GM19239 (cell line): Measurements from ENCODE around the gene BCL2.

Source experiments
- DNase-seq: peaks from one replicate; pipeline ENCODE4 v3.0.0; 2011; ENCODE audit warnings: low spot score; ENCODE audit not compliant: insufficient read length
- FAIRE-seq: peaks from 2 replicates; lab custom pipeline; 2011; peaks lifted over from hg19 to GRCh38; lab: Jason Lieb, UNC

The BCL2 gene

DNA sequence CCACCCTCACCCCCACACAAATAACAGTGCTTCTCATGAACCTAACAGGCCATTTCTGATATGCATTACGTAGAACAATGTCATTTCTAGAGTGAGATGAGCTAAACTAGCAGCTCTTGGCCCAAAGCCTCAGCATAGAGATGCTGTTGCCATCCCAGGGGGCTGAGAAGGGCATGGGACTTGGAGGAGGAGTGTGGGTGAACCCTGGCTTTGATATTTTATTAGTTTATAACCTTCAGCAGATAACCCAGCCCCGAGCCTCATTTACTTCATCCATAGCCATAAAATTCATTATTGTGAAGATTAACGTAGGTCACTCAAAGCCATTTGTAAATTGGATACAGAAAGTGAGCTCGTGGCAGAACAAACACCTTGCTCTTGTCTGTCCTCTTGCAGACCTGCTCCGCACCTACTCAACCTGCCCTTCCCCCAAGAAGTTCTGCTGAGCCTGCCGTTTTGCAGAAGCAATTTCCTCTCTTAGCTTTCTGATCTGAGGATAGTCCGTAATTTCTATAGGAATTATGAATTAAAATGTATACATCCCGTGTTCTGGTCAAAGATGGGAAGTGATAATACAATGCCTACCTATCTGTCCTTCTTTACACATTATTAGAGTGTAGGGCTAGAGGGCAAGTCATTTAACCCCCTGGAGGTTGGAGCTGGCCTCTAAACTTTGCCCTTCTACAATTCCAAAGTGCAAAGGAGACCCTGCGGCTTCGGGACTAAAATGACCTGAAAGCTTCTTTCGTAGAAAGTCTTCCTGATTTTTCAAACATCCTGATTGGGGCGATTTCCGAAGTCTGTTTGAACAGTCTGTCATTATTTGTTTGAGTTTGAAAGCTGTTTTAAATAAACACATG, 187.4 kb downstream of the BCL2 start:
- DNase-seq: no peak
- no peak for FAIRE-seq

DNA sequence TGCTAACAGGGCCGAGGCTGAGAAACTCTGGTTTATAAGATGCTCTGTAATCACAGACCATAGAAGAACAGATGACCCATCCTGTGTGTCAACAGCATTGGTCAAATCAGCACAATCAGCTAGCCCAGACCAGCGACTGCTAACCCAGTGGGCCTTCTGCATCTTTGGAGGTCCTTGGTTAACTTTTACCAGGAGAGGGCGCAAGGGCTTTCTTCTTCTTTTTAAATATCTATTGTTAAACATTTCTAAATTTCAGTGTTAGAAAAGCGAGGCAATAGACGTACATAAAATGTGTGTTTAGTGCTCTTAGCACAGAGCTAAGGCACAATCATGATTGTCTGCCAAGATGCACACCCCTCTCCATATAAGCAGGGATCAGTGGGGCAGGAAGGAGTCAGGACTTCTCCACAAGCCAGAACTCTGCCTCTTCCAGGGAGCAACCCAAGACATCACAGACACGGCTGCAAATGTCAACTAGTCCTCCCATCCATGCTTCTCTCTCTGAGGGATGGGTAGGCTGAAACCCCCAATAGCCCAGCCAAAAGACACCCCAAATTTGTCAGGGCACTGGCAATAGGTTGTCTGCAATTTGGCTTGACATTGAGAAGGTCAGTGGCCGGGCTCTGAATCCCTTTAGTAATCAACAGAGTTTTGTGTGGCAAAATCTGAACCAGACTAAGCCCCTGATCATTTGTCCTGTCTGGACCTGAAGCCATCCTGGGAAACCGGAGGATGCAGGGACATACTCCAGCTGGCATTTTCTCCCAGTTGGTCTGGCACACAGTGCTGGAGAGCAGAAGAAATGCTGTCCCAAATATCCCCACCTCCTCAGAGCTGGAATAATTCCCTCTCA, 188.2 kb downstream of the BCL2 start:
- peak; percentile 95 for FAIRE-seq
- DNase-seq: no peak

DNA sequence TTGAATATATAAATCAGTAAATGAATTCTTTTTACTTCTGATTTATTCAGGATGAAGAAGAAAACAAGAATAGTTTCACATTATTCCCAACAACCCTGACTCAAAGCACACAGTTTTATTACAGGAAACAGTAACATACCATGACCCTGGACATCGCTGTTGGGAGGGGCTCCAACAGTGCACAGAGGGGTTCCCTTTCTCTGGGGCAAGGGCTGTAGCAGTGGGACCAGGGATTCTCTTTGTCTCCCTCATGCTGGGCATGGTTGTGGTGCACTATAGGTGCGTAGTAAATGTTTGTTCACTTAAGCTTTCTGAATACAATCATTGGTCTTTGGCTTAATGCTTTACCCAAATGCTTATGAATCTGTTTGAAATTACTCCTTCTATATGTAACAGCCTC, 189.4 kb downstream of the BCL2 start:
- no peak for FAIRE-seq
- DNase-seq: no peak

DNA sequence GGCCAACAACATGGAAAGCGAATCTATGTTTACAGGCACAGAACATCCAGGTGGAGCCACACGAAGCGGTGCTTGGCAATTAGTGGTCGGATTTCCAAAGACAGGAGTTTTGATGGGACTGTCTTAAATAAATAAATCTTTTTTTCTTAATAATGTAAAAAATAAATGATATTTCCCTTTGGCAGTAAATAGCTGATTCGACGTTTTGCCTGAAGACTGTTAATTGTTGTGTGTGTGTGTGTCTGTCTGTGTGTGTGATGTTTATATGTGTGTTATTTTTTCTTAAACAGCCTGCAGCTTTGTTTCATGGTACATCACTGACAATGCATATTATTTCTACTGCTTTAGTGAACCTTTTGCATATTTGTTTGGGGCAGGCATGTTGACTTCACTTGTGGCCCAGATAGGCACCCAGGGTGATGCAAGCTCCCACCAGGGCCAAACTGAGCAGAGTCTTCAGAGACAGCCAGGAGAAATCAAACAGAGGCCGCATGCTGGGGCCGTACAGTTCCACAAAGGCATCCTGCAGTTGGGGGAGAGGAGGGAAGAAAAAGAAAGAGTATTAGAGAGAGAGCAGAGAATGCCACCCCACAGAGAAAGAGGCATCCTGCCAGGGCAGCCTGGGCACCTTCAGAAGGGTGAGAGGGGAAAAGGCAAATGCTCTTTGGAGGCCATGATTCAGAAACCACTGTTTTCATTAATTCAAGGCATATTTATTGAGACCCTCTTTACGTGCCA, 191.2 kb downstream of the BCL2 start:
- FAIRE-seq (no peak), DNase-seq (no peak)

DNA sequence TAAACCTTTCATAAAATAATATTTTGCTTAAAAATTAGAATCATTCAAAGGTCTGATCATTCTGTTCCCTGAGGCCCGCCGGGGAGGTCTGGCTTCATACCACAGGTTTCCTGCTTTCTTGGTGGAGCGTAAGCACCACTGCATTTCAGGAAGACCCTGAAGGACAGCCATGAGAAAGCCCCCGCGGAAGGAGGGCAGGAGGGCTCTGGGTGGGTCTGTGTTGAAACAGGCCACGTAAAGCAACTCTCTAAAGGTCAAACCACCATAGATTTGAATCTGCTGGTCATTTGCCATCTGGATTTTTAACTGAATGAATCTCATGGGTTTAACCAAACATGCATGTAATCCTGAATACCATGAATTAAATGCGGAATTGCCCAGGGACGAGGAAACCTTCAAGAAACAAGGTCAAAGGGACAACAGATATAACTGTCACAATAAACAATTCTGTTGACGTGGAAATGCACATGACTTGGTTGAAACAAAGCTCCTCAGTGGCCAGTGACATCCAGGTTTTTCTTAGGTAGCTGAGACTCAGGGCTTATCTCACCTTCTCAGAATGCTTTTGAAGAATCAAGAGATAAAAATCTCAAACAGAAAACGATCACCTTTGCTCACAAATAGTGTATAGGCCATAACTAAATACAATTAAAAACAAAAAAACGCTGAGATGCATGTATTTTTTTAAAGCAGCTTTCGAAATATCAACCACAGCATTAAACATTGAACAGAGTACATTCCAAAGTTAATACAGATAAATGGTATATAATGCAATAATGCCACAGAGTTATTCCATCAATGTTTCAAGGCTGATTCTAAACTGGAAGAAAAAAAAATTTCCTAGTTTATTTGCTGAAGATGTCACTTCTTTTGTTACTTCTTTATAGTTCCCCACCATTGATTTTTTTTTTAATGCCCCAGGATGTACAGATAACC, 193.2 kb downstream of the BCL2 start:
- no peak for DNase-seq
- peak; percentile 54 for FAIRE-seq

DNA sequence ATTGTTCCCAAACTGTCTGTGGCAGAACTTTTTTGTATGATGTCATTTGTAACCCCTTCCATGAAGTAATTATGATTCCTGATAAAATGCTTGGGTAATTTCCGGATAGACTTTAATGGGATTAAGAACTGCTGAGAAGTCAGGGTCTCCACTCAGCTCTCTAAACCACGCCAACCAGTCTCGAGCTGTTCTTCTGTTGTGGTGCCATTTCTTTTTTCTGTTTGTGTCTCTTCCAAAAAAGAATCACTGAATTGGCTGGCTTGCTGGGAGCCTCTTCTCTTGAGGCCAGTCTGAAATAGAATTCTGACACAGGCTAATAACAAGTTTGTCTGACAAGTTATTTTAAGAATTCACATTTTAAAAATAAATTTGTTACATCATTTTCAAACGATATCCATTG, 198.9 kb downstream of the BCL2 start:
- FAIRE-seq: no peak
- no peak for DNase-seq

DNA sequence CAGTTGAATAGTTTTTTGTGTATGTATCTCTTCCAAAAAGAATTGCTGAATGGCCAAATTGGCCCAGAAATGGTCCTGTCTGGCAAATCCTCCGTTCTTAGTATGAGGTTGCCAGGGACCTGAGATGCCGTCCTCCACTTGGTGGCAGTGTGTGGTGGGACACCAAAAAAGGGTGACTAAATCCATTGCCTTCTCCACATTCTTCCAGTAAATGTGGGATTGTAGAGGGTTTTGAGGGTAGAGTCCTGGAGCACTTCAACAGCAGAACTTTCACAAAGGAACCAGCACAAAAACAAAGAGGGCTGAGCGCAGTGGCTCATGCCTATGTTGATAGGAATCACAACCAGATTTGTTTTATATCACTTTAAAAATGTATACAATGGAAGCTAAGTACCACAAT, 199.9 kb downstream of the BCL2 start:
- DNase-seq: no peak
- peak; percentile 49 for FAIRE-seq

DNA sequence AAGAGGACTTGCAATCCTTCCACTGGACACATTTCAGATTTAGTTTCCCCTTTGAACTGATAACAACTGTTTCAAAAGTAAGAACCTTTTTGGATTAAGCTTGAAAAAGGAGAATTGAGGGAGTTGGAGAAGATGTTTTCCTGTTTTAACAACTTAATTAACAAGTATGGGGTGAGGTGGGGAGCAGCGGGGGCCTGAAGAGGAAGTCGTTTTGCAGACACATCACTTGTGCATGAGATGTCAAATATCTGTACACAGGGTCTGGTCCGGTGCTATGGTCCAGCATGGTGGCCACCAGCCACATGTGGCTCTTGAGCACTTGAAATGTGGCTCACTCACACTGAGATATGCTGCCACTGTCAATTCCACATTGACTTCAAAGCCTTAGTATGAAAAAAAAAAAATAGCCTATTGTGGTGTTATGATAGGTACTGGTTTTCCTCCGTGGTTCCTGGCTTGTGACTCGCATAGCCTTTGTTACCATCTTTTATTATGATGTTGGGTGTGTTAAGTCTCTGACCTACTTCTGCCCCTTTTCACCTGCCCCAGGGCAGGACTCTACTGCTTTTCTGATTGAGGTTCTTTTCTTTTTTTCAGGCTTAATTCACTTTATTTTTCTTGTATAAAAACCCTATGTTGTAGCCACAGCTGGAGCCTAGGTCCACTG, 205.5 kb downstream of the BCL2 start:
- FAIRE-seq: peak; percentile 49
- DNase-seq: no peak

DNA sequence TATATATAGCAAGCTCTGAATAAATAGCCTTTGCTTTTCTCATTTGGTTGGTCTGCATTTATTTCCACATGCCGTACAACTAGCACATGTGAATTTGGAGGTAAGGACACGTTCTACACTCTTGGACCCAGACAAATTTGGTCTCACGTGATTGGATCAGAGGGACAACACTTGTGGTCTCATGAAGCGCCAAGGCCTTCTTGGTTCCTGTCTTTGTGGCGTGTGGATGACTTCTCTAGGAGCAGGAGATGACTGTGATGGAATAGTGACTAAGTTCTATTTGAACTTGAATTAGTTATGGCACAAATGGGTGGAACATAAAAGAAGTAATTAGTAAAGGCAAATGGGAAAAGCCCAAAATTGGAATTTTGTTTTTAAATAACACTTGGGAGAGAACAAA, 206.9 kb downstream of the BCL2 start:
- DNase-seq: no peak
- FAIRE-seq: peak; percentile 14

DNA sequence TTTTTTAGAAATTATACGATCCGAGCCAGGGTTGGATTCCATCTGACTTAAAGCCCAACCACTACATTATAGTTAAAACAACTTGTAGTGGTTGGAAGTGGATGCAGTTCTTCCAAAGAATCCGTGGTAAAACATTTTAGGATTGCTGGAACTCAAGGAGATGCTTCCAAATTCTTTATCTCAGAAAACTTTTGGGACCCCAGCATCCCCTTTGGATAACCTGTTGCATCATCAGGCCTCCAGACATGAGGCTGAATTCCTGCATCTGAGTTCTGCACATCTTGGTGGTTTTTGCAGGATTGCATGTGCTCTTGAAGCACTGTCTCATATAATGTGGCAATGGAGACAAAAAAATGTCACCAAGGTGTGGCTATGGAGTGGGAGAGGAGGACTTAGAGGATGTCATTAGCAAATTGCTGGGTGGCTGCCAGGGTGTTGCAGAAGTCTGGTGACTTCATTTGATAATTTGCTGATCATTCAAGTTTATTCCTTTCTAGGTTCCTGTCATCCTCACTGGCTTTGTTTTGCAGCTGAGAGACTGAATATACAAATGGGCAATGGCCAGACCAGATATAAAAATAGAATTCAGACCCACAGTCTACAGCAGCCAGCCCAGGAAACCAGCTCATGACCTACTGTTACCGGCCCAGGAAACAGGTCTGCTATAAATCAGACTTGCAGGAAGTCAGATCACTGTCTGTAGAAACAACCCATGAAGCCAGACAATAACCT, 207.7 kb downstream of the BCL2 start:
- no peak for DNase-seq
- peak; percentile 87 for FAIRE-seq

DNA sequence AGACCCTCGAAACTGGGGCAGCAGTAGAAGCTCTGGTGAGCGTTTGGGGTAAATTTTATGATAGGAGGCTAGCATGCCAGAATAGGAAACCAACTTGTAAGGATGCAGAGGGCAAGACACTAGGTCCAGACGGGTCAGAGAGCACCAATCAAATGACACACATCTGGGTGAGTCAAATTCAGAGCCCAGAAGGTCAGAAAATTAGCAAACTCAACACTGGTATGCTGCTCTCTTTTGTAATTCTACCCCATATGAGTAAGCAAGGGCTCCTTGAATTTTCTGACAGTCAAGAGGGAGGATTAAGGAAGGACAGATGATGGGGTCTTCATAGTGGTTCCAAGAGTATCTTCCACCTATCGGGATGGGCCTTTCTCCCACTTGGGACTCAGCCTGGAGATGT, 209.8 kb downstream of the BCL2 start:
- no peak for DNase-seq
- FAIRE-seq: peak; percentile 48

DNA sequence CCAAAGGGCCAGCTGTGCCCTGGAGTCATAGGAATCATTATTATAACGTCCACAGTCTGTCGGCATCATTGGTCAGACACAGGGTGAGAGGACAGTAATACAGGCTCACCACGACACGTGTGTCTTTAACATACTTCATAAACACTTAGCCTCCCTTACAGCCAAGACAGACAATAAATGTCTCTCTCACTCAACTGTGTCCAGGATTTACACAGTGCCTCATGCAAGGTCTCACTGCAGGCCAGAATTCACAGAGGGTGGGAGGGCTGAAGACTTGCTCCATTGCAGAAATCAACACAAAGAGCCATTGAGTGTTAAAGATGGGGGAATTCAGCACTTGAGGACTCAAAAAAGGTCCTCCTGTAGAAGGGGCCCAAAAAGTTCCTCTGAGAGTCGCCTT, 210.5 kb downstream of the BCL2 start:
- FAIRE-seq (no peak), DNase-seq (no peak)

DNA sequence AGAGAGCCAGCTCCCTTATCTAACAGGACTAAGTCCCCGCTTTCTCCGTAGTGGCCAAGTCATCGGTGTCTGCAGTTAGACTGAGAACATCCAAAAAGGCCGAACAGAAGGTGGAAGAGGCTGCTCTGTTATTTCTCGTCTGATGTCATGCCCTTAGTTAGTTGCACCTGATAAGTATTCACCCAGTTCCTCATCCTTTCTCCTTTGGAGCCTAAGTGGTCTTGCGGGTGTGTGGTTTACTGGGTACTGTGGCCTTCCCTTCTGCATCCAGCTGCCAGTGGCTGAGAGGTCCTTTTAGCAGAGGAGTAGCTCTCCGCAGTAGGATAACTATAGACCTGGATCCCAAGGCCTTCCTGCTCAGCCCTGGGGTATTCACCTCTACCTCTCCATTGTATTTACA, 211.6 kb downstream of the BCL2 start:
- FAIRE-seq: no peak
- DNase-seq: no peak

DNA sequence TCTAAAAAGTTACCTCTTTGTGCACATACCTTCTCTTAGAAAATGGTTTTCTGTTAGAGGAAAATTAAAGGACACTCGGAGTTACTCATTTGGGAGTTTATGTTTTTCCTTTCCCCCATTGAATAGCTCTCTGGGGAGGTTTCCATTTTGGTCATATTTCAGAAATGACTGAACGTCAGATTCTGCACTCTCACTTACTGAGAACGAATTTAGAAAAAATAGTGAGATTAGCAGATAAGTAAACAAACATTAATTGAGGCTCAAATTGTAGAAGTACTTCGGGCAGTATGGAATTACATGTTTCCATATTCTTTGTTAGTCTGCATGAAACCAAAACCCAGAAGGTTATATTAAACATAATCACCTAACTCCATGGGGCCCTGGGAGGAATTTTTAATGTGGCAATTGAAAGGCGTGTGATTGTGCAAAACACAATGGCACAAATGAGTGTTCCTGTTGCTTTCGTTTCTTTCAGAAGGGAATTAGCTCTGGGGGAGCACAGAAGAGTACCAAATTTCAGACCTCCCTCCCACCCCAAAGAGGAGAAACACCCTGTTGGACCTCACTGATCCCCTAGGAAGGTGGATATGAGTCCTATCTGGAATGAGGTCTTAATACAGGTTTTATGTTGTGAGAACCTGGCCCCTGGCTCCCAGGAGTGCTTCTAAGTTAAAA, 212.3 kb downstream of the BCL2 start:
- FAIRE-seq: no peak
- DNase-seq: no peak

DNA sequence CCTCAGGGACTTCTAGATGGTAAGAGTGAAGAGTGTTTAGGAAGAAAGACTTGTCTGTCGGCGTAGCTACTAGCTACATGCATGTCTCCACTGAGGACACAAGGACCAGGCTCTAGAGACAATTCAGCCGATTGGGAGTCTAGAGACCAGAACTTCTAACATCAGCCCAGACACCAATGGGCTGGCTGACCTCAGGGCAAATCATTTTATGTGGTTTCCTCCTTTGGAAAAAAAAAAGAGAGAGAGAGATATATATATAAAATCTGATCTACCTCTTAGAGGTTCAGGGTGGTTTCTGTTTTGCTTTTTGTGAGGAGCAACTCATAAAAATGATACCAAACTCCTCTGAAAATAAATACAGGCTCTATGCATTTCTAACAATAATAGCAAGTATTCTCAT, 212.8 kb downstream of the BCL2 start:
- no peak for DNase-seq
- FAIRE-seq: no peak

DNA sequence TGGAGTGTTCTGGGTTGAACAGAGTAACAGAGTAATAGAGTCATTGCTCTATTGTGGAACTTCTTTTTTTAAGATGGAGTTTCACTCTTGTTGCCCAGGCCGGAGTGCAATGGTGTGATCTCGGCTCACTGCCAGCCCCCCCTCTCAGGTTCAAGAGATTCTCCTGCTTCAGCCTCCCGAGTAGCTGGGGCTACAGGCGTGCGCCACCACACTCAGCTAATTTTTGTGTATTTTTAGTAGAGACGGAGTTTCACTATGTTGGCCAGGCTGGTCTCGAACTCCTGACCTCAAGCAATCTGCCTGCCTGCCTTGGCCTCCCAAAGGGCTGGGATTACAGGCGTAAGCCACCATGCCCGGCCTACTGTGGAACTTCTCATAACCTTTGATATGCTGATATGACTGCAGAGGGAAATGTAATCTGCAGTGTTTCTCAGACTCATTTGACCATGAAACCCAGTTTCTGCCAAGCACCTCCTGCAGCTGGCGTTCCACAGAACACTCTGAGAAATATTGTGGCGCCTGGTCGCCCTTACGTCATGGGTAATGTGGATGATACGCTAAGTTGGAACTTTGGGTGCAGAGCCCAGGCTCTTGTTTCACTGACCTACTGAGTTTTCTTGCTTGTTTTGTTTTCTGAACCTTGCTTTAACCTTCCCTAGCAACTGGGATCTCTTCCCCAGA, 213.8 kb downstream of the BCL2 start:
- FAIRE-seq: peak; percentile 97

DNA sequence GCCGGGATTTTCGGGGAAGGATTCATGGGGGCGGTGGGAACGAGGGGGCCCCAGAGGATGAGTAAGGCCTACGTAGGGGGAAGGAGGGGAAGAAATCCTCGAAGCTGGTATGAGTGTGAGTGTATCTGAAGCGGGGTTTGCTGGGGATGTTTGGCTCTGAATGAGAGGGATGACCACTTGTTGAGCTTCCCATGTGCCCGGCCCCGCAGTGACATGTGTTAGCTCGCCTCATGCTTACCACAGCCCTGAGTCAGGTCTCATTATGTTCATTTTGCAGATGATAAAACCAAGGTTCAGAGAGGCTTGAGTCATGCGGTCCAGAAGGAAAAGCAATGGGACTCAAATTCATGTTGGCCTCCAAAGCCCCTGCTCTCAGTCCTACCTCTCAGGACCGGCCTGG, 214.7 kb downstream of the BCL2 start:
- FAIRE-seq (peak; percentile 42), DNase-seq (no peak)

More for the DNA sequence above, 213.8 kb downstream of the BCL2 start:
- DNase-seq: peak; percentile 30
